Measurements from ENCODE around the gene MPP2. TPM values are rescaled to one million over a fixed set of nuclear protein-coding genes. Genes with fewer than 3 reads are reported as not detected.
A peak's percentile ranks its signal among the peaks of the same experiment; 100 is the strongest.

MPP2 gene
- total RNA-seq, 1 experiment from 2014 or later, result 5.6 TPM

DNA sequence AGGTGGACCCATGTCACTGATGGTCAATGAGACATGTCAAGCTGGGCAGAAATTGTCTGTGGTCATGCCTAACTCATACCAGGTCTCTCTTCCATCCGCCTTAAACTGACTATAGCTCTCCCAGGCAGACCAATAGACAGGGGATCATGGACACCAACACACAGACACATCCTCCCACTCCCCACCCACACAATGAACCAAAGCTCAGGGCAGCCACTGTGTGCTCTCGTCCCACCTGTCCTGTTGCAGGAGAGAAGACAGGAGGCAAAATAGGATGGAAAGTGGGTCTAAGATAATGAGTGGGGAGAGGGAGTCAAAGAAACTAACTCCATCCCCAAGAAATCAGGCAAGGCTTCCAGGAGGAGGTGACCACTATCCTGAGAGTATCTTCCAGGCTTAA lies 43.2 kb upstream of the MPP2 start:
- Mint-ChIP-seq H3K9me3 (ENCODE audit: unreplicated experiment) (no peaks in the 10 kb centered on the region), H3K4me3 (ENCODE audit: unreplicated experiment) (no peak overlapping the region), H3K27ac (ENCODE audit: unreplicated experiment) (no peak overlapping the region), H3K36me3 (ENCODE audit: insufficient read depth, unreplicated experiment) (no peaks in the 10 kb centered on the region), H3K27me3 (ENCODE audit: insufficient read depth, unreplicated experiment) (peaks cover 11% of the 10 kb centered on the region), H3K4me1 (ENCODE audit: low read depth, unreplicated experiment) (no peaks in the 10 kb centered on the region)
- Histone ChIP-seq H3K4me1 (peaks cover 18% of the 10 kb centered on the region), H3K36me3 (ENCODE audit: control insufficient read depth, insufficient read depth, low read length) (no peaks in the 10 kb centered on the region), H3K9me3 (no peaks in the 10 kb centered on the region), H3K27me3 (replicated peaks; ENCODE audit: control insufficient read depth, insufficient read depth, low read length) (no peaks in the 10 kb centered on the region), H3K4me3 (ENCODE audit: low read depth, low read length) (no peak overlapping the region)
- ChIA-PET POLR2A (no interaction called here), CTCF (interaction anchor here (1.2 kb wide), 1 partner anchor 10 kb away, joined by 3 read pairs; no protein-coding TSS in a partner anchor)
- BruUV-seq (replicated peaks), result no TSS peak
- no peak for DNase-seq
- intact Hi-C loops (cut with micrococcal nuclease; ENCODE audit: unreplicated experiment), result no loop called here
- no peak for TF ChIP-seq CTCF (IDR thresholded peaks at IDR 0.05; ENCODE audit: insufficient read depth in 1 of 2, low read depth in 1 of 2, low read length in 1 of 2, severe bottlenecking in 1 of 2, unreplicated experiment in 1 of 2)

DNA sequence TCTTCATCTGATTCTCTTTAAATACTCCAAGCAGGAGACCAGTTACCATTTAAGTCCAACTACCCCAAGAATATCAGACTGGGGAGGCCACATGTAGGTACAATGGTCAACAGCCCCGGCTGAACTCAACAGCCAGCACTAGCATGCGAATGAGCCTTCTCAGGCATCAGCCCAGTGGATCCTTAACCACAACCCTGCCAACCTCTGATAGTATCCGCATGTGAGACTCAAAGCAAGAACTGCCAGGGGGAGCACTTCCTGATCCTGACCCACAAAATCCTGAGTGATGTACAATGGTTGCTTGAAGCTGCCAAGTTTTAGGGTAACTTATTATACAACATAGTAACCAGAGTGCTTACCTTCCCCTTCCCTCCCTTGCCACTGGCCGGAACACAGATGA lies 42.4 kb upstream of the MPP2 start:
- Histone ChIP-seq H3K4me1 (peaks cover 25% of the 10 kb centered on the region), H3K36me3 (ENCODE audit: control insufficient read depth, insufficient read depth, low read length) (no peaks in the 10 kb centered on the region), H3K9me3 (no peaks in the 10 kb centered on the region), H3K4me3 (ENCODE audit: low read depth, low read length) (no peak overlapping the region), H3K27me3 (replicated peaks; ENCODE audit: control insufficient read depth, insufficient read depth, low read length) (no peaks in the 10 kb centered on the region)
- H3K27me3 Mint-ChIP-seq (ENCODE audit: insufficient read depth, unreplicated experiment), result peaks cover 11% of the 10 kb centered on the region
- peaks cover 7% of the 10 kb centered on the region for H3K4me1 Mint-ChIP-seq (ENCODE audit: low read depth, unreplicated experiment)
- no peaks in the 10 kb centered on the region for H3K36me3 Mint-ChIP-seq (ENCODE audit: insufficient read depth, unreplicated experiment)
- no peak for DNase-seq
- peak in 1 of 2 experiments; percentile 23 for TF ChIP-seq CTCF (IDR thresholded peaks at IDR 0.05; ENCODE audit: insufficient read depth in 1 of 2, low read depth in 1 of 2, low read length in 1 of 2, severe bottlenecking in 1 of 2, unreplicated experiment in 1 of 2)
- H3K27ac Mint-ChIP-seq (ENCODE audit: unreplicated experiment), result no peak overlapping the region
- BruUV-seq (replicated peaks), result no TSS peak
- intact Hi-C loops (cut with micrococcal nuclease; ENCODE audit: unreplicated experiment), result no loop called here
- no peak overlapping the region for H3K4me3 Mint-ChIP-seq (ENCODE audit: unreplicated experiment)
- ChIA-PET POLR2A (no interaction called here), CTCF (interaction anchor here (1.2 kb wide), 1 partner anchor 11 kb away, joined by 3 read pairs; no protein-coding TSS in a partner anchor)
- no peaks in the 10 kb centered on the region for H3K9me3 Mint-ChIP-seq (ENCODE audit: unreplicated experiment)

DNA sequence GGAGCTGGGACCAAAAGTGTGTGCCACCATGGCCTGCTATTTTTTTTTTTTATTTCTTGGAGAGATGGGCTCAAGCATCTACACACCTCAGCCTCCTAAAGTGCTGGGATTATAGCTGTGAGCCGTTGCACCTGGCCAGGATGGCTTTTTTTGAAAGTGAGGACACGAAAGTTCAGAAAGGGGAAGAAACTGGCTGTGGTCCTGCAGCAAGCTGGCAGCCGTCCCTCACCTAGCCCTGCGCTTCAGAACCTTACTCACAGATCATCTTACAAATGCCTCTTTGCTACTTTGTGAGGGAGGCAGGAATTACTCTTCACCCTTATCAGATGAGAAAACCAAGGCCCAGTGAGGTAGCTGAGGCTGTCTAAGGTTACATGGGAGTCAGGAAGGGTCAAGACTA lies 39.4 kb upstream of the MPP2 start:
- no peak overlapping the region for H3K4me3 Mint-ChIP-seq (ENCODE audit: unreplicated experiment)
- intact Hi-C loops (cut with micrococcal nuclease; ENCODE audit: unreplicated experiment), result no loop called here
- no peaks in the 10 kb centered on the region for H3K36me3 ChIP-seq (ENCODE audit: control insufficient read depth, insufficient read depth, low read length)
- H3K4me1 ChIP-seq, result peaks cover 17% of the 10 kb centered on the region
- no TSS peak for BruUV-seq (replicated peaks)
- H3K36me3 Mint-ChIP-seq (ENCODE audit: insufficient read depth, unreplicated experiment), result no peaks in the 10 kb centered on the region
- H3K27ac Mint-ChIP-seq (ENCODE audit: unreplicated experiment), result no peak overlapping the region
- H3K4me1 Mint-ChIP-seq (ENCODE audit: low read depth, unreplicated experiment), result peaks cover 10% of the 10 kb centered on the region
- no peak overlapping the region for H3K4me3 ChIP-seq (ENCODE audit: low read depth, low read length)
- no peaks in the 10 kb centered on the region for H3K9me3 Mint-ChIP-seq (ENCODE audit: unreplicated experiment)
- TF ChIP-seq CTCF (IDR thresholded peaks at IDR 0.05; ENCODE audit: insufficient read depth in 1 of 2, low read depth in 1 of 2, low read length in 1 of 2, severe bottlenecking in 1 of 2, unreplicated experiment in 1 of 2), result no peak
- peaks cover 3% of the 10 kb centered on the region for H3K27me3 Mint-ChIP-seq (ENCODE audit: insufficient read depth, unreplicated experiment)
- H3K27me3 ChIP-seq (replicated peaks; ENCODE audit: control insufficient read depth, insufficient read depth, low read length), result no peaks in the 10 kb centered on the region
- CTCF ChIA-PET, result interaction anchor here (0.7 to 1.4 kb wide), 4 partner anchors 9 to 83 kb away, joined by 3 to 4 read pairs (median 4); no protein-coding TSS in a partner anchor
- POLR2A ChIA-PET, result interaction anchor here (0.7 kb wide), 1 partner anchor 55 kb away, joined by 3 read pairs; no protein-coding TSS in a partner anchor
- DNase-seq, result no peak
- no peaks in the 10 kb centered on the region for H3K9me3 ChIP-seq

Data from Caco-2 (cell line).